H1 (cell line): ENCODE data around the gene ERN2. TPM values are rescaled to one million over a fixed set of nuclear protein-coding genes. Genes with fewer than 3 reads are reported as not detected.

Experiments
- CTCF ChIA-PET: fragments of 300-600 bp; sonication (Branson Sonifier 250); formaldehyde crosslinking; loops from one replicate; lab custom pipeline; 2021; ENCODE audit not compliant: partially characterized antibody; lab: Charles Lee
- POLR2A ChIA-PET: fragments of 300-600 bp; sonication (Branson Sonifier 250); formaldehyde crosslinking; loops from one replicate; lab custom pipeline; 2021; ENCODE audit warnings: inconsistent platforms; ENCODE audit not compliant: partially characterized antibody; lab: Charles Lee
- DNase-seq, 2 experiments: peaks; one replicate each; pipeline versions ENCODE4 v3.0.0 to v3.0.0-alpha.2; 2010 to 2022; ENCODE audit warnings: low spot score in 2 of 2, low read depth in 1 of 2, mixed read lengths in 1 of 2
- FAIRE-seq: peaks from 2 replicates; lab custom pipeline; 2011; peaks lifted over from hg19 to GRCh38; lab: Jason Lieb, UNC
- H2AFZ ChIP-seq: 2 replicates; pipeline ENCODE4 v1.8.1; 2012; ENCODE audit warnings: low read length, inconsistent platforms
- H2AK5ac ChIP-seq: 2 replicates; pipeline ENCODE4 v1.6.1; 2013; ENCODE audit warnings: low read depth, low read length
- H2BK120ac ChIP-seq: replicated peaks from 2 replicates; pipeline ENCODE3; 2013; ENCODE audit warnings: low read depth, low read length, inconsistent platforms
- H2BK12ac ChIP-seq: 2 replicates; pipeline ENCODE4 v1.6.1; 2013; ENCODE audit warnings: low read depth, low read length
- H2BK15ac ChIP-seq: 2 replicates; pipeline ENCODE4 v1.6.1; 2013; ENCODE audit warnings: low read length
- H2BK20ac ChIP-seq: 2 replicates; pipeline ENCODE4 v1.6.1; 2013; ENCODE audit warnings: low read length
- H2BK5ac ChIP-seq: 2 replicates; pipeline ENCODE4 v1.6.1; 2013; ENCODE audit warnings: low read depth, low read length
- H3K14ac ChIP-seq: 2 replicates; pipeline ENCODE4 v1.6.1; 2013; ENCODE audit warnings: inconsistent platforms; ENCODE audit not compliant: insufficient read length
- H3K18ac ChIP-seq: 2 replicates; pipeline ENCODE4 v1.6.1; 2013; ENCODE audit warnings: low read length; ENCODE audit errors: extremely low read depth
- H3K23ac ChIP-seq: 2 replicates; pipeline ENCODE4 v1.6.1; 2013; ENCODE audit warnings: inconsistent platforms; ENCODE audit not compliant: insufficient read length
- H3K23me2 ChIP-seq: 2 replicates; pipeline ENCODE4 v1.6.1; 2013; ENCODE audit warnings: low read depth, low read length
- H3K27ac ChIP-seq: 2 replicates; pipeline ENCODE4 v1.6.1; 2011; ENCODE audit warnings: low read depth, low read length, inconsistent platforms
- H3K27me3 ChIP-seq, 4 experiments: replicated peaks in 1 of 4; 1 replicate in 1 of 4; 2 replicates in 3 of 4; pipeline versions ENCODE4 v1.6.1 to v1.8.1; 2011 to 2013; ENCODE audit warnings: low read length in 3 of 4, mild to moderate bottlenecking in 3 of 4, inconsistent platforms in 2 of 4, mixed read lengths in 2 of 4, moderate library complexity in 1 of 4; ENCODE audit not compliant: control insufficient read depth in 3 of 4, insufficient read depth in 3 of 4; ENCODE audit errors: extremely low read depth in 1 of 4
- H3K36me3 ChIP-seq, 4 experiments: 2 replicates each; pipeline versions ENCODE4 v1.6.1 to v1.8.1; 2011 to 2013; ENCODE audit warnings: mild to moderate bottlenecking in 4 of 4, low read length in 3 of 4, moderate library complexity in 2 of 4, control low read depth in 1 of 4, inconsistent platforms in 1 of 4; ENCODE audit not compliant: insufficient read depth in 4 of 4, control insufficient read depth in 2 of 4
- H3K4ac ChIP-seq: replicated peaks from 2 replicates; pipeline ENCODE3; 2013; ENCODE audit warnings: low read length, low read depth, mixed read lengths, inconsistent platforms; ENCODE audit not compliant: insufficient read length
- H3K4me1 ChIP-seq, 4 experiments: replicated peaks in 1 of 4; 1 replicate in 1 of 4; 2 replicates in 3 of 4; pipeline versions ENCODE4 v1.6.1 to v1.8.1; 2011 to 2013; ENCODE audit warnings: low read length in 3 of 4, inconsistent platforms in 2 of 4, mixed read lengths in 1 of 4; ENCODE audit not compliant: insufficient read depth in 4 of 4, control insufficient read depth in 3 of 4
- H3K4me2 ChIP-seq, 2 experiments: 2 replicates each; pipeline versions ENCODE4 v1.6.1 to v1.8.1; 2011 to 2013; ENCODE audit warnings: low read depth in 2 of 2, low read length in 2 of 2, control low read depth in 1 of 2, inconsistent platforms in 1 of 2, mild to moderate bottlenecking in 1 of 2; ENCODE audit not compliant: insufficient read depth in 1 of 2
- H3K4me3 ChIP-seq, 4 experiments: fragments of 200-600, 300-600 bp in 1 of 4; sonication (generic), shearing (Covaris generic), sonication (Bioruptor Twin) in 1 of 4; 2 replicates each; pipeline versions ENCODE4 v1.5.1 to v1.8.1; 2011 to 2016; ENCODE audit warnings: low read length in 4 of 4, low read depth in 3 of 4, control low read depth in 2 of 4, inconsistent platforms in 2 of 4, mild to moderate bottlenecking in 2 of 4, mixed read lengths in 1 of 4, moderate library complexity in 1 of 4; ENCODE audit not compliant: insufficient read depth in 2 of 4; ENCODE audit errors: extremely low read depth in 1 of 4
- H3K56ac ChIP-seq: replicated peaks from 2 replicates; pipeline ENCODE3; 2013; ENCODE audit warnings: low read depth, mild to moderate bottlenecking, mixed read lengths, low read length, inconsistent platforms; ENCODE audit not compliant: insufficient read length
- H3K79me1 ChIP-seq: 2 replicates; pipeline ENCODE4 v1.6.1; 2013; ENCODE audit warnings: low read depth, low read length, control low read depth
- H3K79me2 ChIP-seq, 2 experiments: 2 replicates each; pipeline versions ENCODE4 v1.6.1 to v1.8.1; 2012 to 2013; ENCODE audit warnings: low read length in 2 of 2, mild to moderate bottlenecking in 2 of 2, inconsistent platforms in 1 of 2; ENCODE audit not compliant: insufficient read depth in 2 of 2, control insufficient read depth in 1 of 2
- H3K9ac ChIP-seq, 4 experiments: replicated peaks in 1 of 4; 1 replicate in 1 of 4; 2 replicates in 3 of 4; pipeline versions ENCODE4 v1.6.1 to v1.8.1; 2011 to 2013; ENCODE audit warnings: low read depth in 3 of 4, low read length in 3 of 4, control low read depth in 2 of 4, mild to moderate bottlenecking in 2 of 4, moderate library complexity in 2 of 4, inconsistent platforms in 1 of 4; ENCODE audit errors: extremely low read depth in 1 of 4
- H3K9me3 ChIP-seq, 2 experiments: 2 replicates each; pipeline versions ENCODE4 v1.6.1 to v1.8.1; 2012 to 2013; ENCODE audit warnings: mild to moderate bottlenecking in 2 of 2, moderate library complexity in 2 of 2, control low read depth in 1 of 2, inconsistent platforms in 1 of 2, low read depth in 1 of 2, low read length in 1 of 2, mixed read lengths in 1 of 2; ENCODE audit not compliant: insufficient read depth in 2 of 2
- H4K20me1 ChIP-seq, 2 experiments: replicated peaks in 1 of 2; 2 replicates each; pipeline versions ENCODE3 to v1.8.1; 2011 to 2013; ENCODE audit warnings: inconsistent platforms in 2 of 2, low read length in 2 of 2, mild to moderate bottlenecking in 1 of 2; ENCODE audit not compliant: insufficient read depth in 2 of 2, control insufficient read depth in 1 of 2
- H4K5ac ChIP-seq: 2 replicates; pipeline ENCODE4 v1.6.1; 2013; ENCODE audit warnings: low read length, low read depth, mixed read lengths, inconsistent platforms; ENCODE audit not compliant: insufficient read length
- H4K8ac ChIP-seq: 2 replicates; pipeline ENCODE4 v1.8.0; 2013; ENCODE audit warnings: mild to moderate bottlenecking, moderate library complexity, low read length, inconsistent platforms; ENCODE audit not compliant: insufficient read depth; ENCODE audit errors: extremely low read depth
- H4K91ac ChIP-seq: replicated peaks from 2 replicates; pipeline ENCODE3; 2013; ENCODE audit warnings: low read length, mixed read lengths, inconsistent platforms; ENCODE audit not compliant: insufficient read length
- CTCF ChIP-seq, 3 experiments: IDR thresholded peaks; 1 replicate in 2 of 3; 2 replicates in 1 of 3; pipeline versions ENCODE4 v1.5.1 to v1.6.1; 2011; ENCODE audit warnings: low read length in 3 of 3, mild to moderate bottlenecking in 3 of 3, inconsistent platforms in 2 of 3, low read depth in 1 of 3, moderate library complexity in 1 of 3; ENCODE audit not compliant: insufficient read depth in 1 of 3; ENCODE audit errors: control extremely low read depth in 1 of 3
- GABPA ChIP-seq: IDR thresholded peaks from 2 replicates; pipeline ENCODE4 v1.6.1; 2011; ENCODE audit warnings: mild to moderate bottlenecking, low read length, moderate library complexity, borderline replicate concordance; ENCODE audit not compliant: insufficient read depth
- KDM1A ChIP-seq: fragments of 200-600, 300-600 bp; sonication (generic); IDR thresholded peaks from 2 replicates; pipeline ENCODE4 v1.7.1; 2016; ENCODE audit warnings: mild to moderate bottlenecking, low read length, borderline replicate concordance
- KDM4A ChIP-seq: IDR thresholded peaks from one replicate; pipeline ENCODE4 v1.7.1; 2012; ENCODE audit warnings: low read depth, mild to moderate bottlenecking, moderate library complexity, low read length, inconsistent platforms; ENCODE audit not compliant: severe bottlenecking
- KDM5A ChIP-seq: fragments of 200-600 bp; IDR thresholded peaks from 2 replicates; pipeline ENCODE4 v1.7.1; 2012; ENCODE audit warnings: mild to moderate bottlenecking, low read length, inconsistent platforms, mixed read lengths
- RAD21 ChIP-seq, 2 experiments: IDR thresholded peaks in 1 of 2; conservative IDR thresholded peaks in 1 of 2; 2 replicates each; pipeline ENCODE4 v1.6.1; 2011; ENCODE audit warnings: low read depth in 2 of 2, low read length in 2 of 2, improper control_type of control experiment in 1 of 2, inconsistent platforms in 1 of 2, mild to moderate bottlenecking in 1 of 2, moderate library complexity in 1 of 2
- RNF2 ChIP-seq: fragments of 200-900, 300-1000 bp; sonication (generic); IDR thresholded peaks from 2 replicates; pipeline ENCODE4 v1.7.1; 2016; ENCODE audit warnings: borderline replicate concordance, low read depth, mild to moderate bottlenecking, antibody characterized with exemption, low read length; ENCODE audit not compliant: poor library complexity, severe bottlenecking; ENCODE audit errors: missing control alignments
- SIN3A ChIP-seq, 2 experiments: IDR thresholded peaks in 1 of 2; conservative IDR thresholded peaks in 1 of 2; 2 replicates each; pipeline ENCODE4 v1.6.1; 2011 to 2012; ENCODE audit warnings: low read length in 2 of 2, improper control_type of control experiment in 1 of 2, low read depth in 1 of 2, mild to moderate bottlenecking in 1 of 2
- ZNF274 ChIP-seq: IDR thresholded peaks from 2 replicates; pipeline ENCODE4 v1.7.0; 2012; ENCODE audit warnings: low read length, borderline replicate concordance; ENCODE audit errors: extremely low read depth
- WGBS, 2 experiments: shearing (Covaris generic) in 1 of 2; methylation state at CpG; one replicate each; pipeline versions ENCODE4 v1.1.6 to v1.1.7; 2013 to 2015; ENCODE audit warnings: low lambda C conversion rate in 2 of 2, mixed read lengths in 2 of 2, inconsistent platforms in 1 of 2, low coverage in 1 of 2, missing lambda C conversion rate in 1 of 2; ENCODE audit not compliant: insufficient replicate concordance in 2 of 2, insufficient coverage in 1 of 2, insufficient read length in 1 of 2; ENCODE audit errors: extremely low coverage in 1 of 2, missing lambda C conversion rate in 1 of 2; 5-methylcytosine and 5-hydroxymethylcytosine counted together
- polyA plus RNA-seq, 7 experiments: library from polyadenylated mRNA; depleted of rRNA in 3 of 7; stranded (reverse) in 5 of 7; unstranded in 2 of 7; fragments of >200 nt in 5 of 7; fragments of 200-250 nt in 2 of 7; gene quantifications; 1 replicate in 5 of 7; 2 replicates in 1 of 7; 4 replicates in 1 of 7; pipeline versions ENCODE4 v1.2.1 to v1.2.3, GENCODE V29; 2011 to 2013; ENCODE audit warnings: missing spikeins in 2 of 7, mixed read lengths in 2 of 7
- total RNA-seq: library from RNA; stranded (reverse); fragmentation: NEBNext Ultra II Directional; extraction: Animal tissue kit (Norgen Biotek cat#: 25700); gene quantifications from 2 replicates; pipeline ENCODE4 v1.2.1, GENCODE V29; 2021

The ERN2 gene
- total and polyA plus RNA-seq, 2 of the 8 experiments (the other 6 are each of a cell fraction or from before 2014, with no cell fraction given) = 2.4 to 4.4 TPM

GRCh38 chr16:23711785-23712184 is 1.2 kb downstream of the ERN2 start:
- peaks cover 10% of the 10 kb centered on the region; the same call in 1 of the 2 replicates for H3K23me2 ChIP-seq
- H3K4me1 ChIP-seq = no peaks in the 10 kb centered on the region; a peak in 1 of 7 replicates
- no peak overlapping the region for H3K56ac ChIP-seq
- H3K4me2 ChIP-seq = peak overlapping the region in 1 of 2 experiments; percentile 73; a peak in 1 of 4 replicates
- no peak overlapping the region for H3K4ac ChIP-seq
- no peaks in the 10 kb centered on the region for H3K36me3 ChIP-seq
- no peak overlapping the region for H2AFZ ChIP-seq
- ChIA-PET POLR2A (interaction anchor here (0.5 to 1.8 kb wide), 6 partner anchors 8 to 92 kb away, joined by 3 to 5 read pairs (median 3); partner anchors contain the start of gene PLK1), CTCF (interaction anchor here (1.3 to 2.4 kb wide), 3 partner anchors 8 to 334 kb away, joined by 3 to 7 read pairs (median 3); no protein-coding TSS in a partner anchor)
- H2BK12ac ChIP-seq = no peak overlapping the region
- no peaks in the 10 kb centered on the region for H4K20me1 ChIP-seq
- no peak overlapping the region for H2BK120ac ChIP-seq
- no peak overlapping the region for H3K18ac ChIP-seq
- H3K9ac ChIP-seq = no peak overlapping the region
- no peak overlapping the region for H4K8ac ChIP-seq
- no peak overlapping the region for H2BK5ac ChIP-seq
- no peak overlapping the region for H3K14ac ChIP-seq
- H4K5ac ChIP-seq = no peak overlapping the region
- H3K79me1 ChIP-seq = no peaks in the 10 kb centered on the region
- 90% methylated on average over 4 of the region's 4 CpGs; no CpG with 5 or more reads in 1 of the 2 experiments for WGBS, 2 experiments
- no peak overlapping the region for H3K23ac ChIP-seq
- H2BK20ac ChIP-seq = no peak overlapping the region
- H2AK5ac ChIP-seq = no peak overlapping the region
- DNase-seq = no peak
- peaks cover 2 to 21% (median 19%) of the 10 kb centered on the region in 4 experiments for H3K27me3 ChIP-seq
- FAIRE-seq = no peak
- no peak overlapping the region for H3K27ac ChIP-seq
- no peak overlapping the region for H4K91ac ChIP-seq
- no peaks in the 10 kb centered on the region for H3K79me2 ChIP-seq
- peaks cover 8% of the 10 kb centered on the region in 2 experiments; a peak in 2 of 4 replicates for H3K9me3 ChIP-seq
- no peak overlapping the region for H3K4me3 ChIP-seq
- no peak overlapping the region for H2BK15ac ChIP-seq
- TF ChIP-seq KDM5A (no peak), RAD21 (IDR thresholded peaks at IDR 0.05 in 1 of 2, conservative IDR thresholded peaks at IDR 0.05 in 1 of 2; ENCODE audit: low read depth in 2 of 2, low read length in 2 of 2) (no peak), ZNF274 (no peak), GABPA (no peak), CTCF (IDR thresholded peaks at IDR 0.05; ENCODE audit: control extremely low read depth in 1 of 3, insufficient read depth in 1 of 3, low read depth in 1 of 3, low read length in 3 of 3) (no peak), KDM4A (no peak), RNF2 (no peak), KDM1A (no peak), SIN3A (conservative IDR thresholded peaks at IDR 0.05 in 1 of 2, IDR thresholded peaks at IDR 0.05 in 1 of 2; ENCODE audit: low read depth in 1 of 2, low read length in 2 of 2) (no peak)
